MM.1S (cell line): ENCODE results near the gene APBB2.
"Not testable (repeated sequence)": the region's sequence is repeated elsewhere in the genome, so short reads cannot be mapped to it uniquely, and the experiment has no call there.

ENCODE experiments used
- EZH2 ChIP-seq: fragments of 300-600 bp; sonication (generic); optimal IDR thresholded peaks from 2 replicates; pipeline ENCODE3; 2017; ENCODE audit warnings: low read depth, mild to moderate bottlenecking, antibody characterized with exemption, low read length, mixed read lengths
- EZH2phosphoT487 ChIP-seq: fragments of 300-600 bp; sonication (generic); IDR thresholded peaks from 2 replicates; pipeline ENCODE4 v1.6.1; 2018; ENCODE audit warnings: antibody characterized with exemption, low read length
- TF ChIP-seq, protein P1 (sequence below): fragments of 300-600 bp; sonication (generic); IDR thresholded peaks from 2 replicates; pipeline ENCODE4 v1.5.1; 2016; ENCODE audit warnings: antibody characterized with exemption, low read length, mixed read lengths

DNA sequence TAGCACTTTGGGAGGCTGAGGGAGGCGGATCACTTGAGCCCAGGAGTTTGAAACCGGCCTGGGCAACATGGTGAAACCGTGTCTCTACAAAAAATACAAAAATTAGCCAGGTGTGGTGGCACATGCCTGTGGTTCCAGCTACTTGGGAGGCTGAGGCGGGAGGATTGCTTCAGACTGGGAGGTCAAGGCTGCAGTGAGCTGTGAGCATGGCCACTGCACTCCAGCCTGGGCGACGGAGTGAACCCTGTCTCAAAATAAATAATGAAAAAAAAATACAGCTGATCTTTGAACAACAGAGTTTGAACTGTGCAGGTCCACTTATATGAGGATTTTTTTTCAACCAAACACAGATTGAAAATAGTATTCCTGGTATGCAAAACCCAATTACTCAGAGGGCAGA is 397.2 kb downstream of the APBB2 start:
- TF ChIP-seq EZH2, EZH2phosphoT487: not testable (repeated sequence)
- TF ChIP-seq, protein P1, sequence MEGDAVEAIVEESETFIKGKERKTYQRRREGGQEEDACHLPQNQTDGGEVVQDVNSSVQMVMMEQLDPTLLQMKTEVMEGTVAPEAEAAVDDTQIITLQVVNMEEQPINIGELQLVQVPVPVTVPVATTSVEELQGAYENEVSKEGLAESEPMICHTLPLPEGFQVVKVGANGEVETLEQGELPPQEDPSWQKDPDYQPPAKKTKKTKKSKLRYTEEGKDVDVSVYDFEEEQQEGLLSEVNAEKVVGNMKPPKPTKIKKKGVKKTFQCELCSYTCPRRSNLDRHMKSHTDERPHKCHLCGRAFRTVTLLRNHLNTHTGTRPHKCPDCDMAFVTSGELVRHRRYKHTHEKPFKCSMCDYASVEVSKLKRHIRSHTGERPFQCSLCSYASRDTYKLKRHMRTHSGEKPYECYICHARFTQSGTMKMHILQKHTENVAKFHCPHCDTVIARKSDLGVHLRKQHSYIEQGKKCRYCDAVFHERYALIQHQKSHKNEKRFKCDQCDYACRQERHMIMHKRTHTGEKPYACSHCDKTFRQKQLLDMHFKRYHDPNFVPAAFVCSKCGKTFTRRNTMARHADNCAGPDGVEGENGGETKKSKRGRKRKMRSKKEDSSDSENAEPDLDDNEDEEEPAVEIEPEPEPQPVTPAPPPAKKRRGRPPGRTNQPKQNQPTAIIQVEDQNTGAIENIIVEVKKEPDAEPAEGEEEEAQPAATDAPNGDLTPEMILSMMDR, result not testable (repeated sequence)
